IPS DF 4.7 (cell line): ENCODE data around the gene TMEM242.

ENCODE experiments used
- DNase-seq: peaks from one replicate; pipeline ENCODE4 v3.0.0-alpha.2; 2013; ENCODE audit warnings: low spot score; ENCODE audit errors: extremely low read depth

TMEM242 gene

DNA sequence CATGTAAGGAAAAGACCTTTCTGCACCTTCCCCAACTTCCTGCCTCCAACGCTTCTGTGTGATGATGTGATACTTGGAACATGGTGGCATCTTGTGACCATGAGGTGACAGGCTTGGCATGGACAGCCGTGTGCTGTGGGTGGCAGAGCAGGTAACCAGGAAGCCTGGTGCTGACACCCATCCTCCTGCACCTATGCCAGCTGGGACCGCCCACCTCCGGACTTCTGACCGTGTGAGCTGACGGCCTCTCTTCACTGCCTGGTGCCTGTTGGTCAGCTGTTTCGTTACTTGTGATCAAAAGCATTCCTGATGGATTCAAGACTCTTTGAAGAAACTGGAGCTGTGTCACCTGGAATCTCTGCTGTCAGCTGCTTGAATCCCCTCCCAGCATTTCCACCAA, 70.3 kb downstream of the TMEM242 start:
- no peak for DNase-seq

DNA sequence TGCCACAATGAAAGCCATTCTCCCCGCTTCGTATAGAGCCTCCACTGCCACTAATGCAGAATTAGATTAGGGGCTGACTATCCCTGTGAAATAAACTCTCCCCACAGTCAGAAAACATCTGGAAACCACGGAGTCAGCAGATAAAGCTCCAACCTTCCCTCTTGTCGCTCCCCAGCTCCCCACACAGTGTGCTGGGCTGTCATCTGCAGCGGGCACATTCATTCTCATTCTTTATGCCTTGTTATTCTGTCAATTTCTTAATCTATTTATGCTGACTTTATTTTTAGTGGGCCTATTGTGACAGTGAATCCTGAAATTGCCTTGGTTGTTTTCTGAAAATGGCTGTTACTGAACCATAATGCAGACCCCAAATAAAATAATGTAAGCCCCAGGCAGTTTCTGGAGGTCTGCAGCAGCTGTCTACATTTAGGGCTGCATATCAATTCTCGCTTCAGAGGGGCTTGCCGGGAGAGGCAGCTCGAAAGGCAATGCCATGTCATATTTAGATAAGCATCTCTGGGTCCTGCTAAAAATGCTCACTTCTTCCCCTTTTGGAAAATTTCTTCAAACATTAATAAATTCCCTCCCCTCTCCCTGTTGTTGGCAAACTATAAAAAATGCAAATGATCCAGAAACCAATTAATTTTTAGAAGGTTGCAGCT, 71.6 kb downstream of the TMEM242 start:
- DNase-seq, result no peak

DNA sequence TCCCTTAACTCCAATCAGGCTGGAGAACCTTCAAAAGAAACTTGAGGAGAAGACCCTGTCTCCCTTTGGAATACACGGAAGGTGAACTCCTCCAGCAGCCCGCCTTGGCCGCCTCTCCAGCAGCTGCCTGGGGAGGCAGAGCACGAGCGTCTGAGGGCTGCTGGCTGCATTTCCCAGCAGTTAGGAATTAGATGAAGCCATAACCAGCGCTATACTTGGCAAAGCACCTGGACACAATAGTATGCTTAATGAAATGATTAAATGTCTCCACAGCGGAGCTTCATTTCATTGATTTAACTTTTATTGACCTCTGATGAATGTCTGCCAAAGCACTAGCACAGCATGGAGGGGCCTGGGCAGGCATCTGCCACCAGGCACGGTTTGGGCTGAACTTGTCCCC, 73.5 kb downstream of the TMEM242 start:
- no peak for DNase-seq

DNA sequence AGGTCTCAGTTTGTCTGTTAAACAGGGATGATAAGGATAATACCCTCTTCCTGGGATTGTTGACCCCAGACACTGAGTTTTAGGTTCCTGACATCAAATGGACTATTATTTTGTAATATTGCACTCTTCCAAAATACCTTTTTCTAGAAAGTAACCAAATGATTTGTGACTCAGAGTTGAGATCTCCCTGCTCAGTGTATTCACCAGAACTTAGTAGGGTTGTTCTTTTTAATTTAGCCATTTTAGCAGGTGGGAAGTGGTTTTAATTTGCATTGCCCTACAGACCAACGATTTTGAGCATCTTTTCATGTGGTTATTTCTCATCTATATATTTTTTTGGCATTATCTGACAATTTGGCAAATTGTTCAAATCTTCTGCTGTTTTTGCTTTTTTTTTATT, 75.1 kb downstream of the TMEM242 start:
- DNase-seq, result no peak

DNA sequence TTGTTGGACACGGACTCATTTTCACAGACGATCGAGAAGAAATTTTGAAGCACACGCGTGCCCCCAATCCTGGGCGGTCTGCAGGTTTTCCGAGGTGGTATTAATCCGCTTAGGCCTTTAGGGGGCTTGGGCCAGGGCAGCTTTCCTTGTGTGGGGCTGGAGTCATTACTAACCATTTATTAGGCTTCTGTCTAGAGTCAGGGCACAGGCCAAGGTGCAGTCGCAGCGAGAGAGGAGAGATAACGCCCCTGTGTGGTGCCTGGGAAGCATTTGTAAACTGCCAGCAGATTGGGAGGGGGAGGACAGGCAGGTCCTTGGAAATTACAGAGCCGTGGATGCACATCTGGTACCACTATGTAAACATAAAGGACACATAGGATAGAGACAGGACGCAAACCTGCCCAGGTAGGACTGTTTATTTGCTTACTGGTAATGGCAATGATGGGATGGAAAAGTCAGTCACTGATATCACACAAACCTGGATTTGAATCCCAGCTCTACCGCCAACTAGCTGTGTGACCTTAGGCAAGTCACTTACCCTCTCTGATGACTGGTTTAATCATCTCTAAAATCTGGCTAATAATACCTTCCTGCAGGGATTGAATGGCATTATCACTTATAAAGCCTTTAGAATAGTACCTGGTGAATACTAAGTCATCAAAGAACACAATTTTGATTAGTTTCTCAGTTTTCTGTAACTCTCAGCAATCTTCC, 76.4 kb downstream of the TMEM242 start:
- no peak for DNase-seq

DNA sequence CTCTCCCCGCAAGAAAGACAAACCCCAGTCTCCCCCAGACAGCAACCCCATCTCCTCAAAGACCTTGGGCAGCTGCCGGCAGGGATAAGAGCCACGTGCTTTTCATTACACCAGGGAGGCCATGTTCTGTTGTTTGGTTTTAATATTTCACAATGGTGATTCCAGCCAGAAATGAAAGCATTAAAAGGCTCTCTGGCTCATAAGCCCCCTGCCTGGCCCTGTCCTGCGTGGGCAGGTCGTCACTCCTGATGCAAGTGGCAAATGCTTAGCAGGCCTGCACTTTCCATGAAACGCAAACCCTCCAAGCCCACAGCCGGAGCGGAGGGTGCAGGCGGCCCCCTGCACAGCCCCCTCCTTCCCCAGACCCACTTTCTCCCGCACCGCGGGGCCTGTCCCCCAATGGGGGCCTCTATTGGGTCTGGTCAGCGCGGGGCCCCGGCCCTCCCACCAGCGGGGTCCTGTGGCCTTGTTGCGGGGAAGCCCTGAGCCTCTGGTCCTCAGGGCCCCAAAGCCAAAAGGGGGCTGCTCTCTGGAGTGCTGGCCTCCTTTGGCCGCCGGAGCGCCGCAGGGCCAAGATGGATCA, 77.2 kb downstream of the TMEM242 start:
- DNase-seq, result no peak

DNA sequence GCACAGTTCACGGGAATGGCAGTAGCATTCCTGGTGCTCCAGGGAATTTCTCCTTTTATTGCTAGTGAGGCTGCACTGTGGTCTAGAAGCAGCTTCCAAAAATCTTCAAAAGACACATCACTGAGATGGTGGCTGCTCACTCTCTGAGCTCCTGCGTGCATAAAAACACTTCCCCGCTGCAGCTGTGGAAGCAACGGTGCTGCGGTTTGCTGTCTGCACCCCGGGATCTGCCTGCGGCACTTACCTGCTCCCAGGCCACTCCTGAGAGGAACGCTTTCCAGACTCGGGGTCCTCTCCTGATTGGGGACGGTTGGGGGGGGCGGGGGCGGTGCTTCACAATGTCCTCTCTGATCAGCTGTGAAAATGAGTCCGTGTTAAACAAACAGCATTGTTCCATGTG, 77.9 kb downstream of the TMEM242 start:
- no peak for DNase-seq

DNA sequence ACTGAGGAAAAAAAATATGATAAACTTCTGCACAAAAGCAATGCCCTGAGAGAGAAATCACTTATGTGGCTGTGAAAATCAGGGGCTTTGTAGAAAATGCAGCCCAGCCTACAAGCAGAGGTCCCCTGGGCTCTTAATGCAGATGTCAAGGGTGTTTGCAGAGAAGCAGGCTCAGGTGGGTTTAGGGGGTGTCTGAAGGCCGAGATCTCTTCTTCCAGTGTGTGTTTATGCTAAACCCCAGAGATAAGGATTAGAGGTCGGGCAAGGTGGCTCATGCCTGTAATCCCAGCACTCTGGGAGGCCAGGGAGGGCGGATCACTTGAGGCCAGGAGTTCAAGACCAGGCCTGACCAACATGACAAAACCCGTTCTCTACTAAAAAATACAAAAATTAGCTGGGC, 78.5 kb downstream of the TMEM242 start:
- DNase-seq, result no peak

DNA sequence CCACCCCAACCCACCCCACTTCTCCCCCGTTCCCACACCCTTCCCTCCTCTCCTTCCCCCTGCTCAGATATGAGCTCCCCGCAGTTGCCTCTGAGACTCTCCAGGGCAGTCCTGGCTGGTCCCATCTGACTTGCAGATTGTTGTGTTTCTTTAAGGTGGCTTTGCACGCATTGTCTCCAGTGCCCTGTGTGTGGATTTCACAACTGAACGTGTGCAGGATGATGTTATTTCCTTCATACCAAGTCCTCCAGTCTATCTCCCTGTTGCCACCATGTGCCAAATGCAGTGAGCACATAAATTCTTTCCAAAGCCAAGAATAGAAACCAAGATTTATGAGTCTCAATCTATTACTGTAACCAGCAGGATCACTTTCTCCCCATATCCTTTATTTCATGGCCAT, 79.1 kb downstream of the TMEM242 start:
- DNase-seq, result no peak

DNA sequence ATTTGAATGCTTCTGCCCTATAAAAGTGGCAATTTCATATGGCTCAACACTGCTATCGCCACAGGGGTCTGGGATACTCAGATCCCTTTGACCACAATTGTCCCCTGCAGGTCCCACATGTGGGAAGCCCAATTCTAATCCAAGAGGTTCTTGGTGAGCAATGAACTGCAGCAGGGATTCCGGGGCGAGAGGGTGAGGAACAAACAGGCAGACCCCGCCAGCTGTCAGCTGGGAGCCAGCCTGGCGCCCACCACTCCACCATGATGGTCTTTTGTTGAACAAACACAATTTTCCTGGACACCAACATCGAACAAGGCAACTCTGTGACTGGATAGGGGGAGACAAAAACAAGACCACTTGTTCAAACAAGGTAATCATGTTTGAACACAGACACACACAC, 80.5 kb downstream of the TMEM242 start:
- DNase-seq, result no peak

DNA sequence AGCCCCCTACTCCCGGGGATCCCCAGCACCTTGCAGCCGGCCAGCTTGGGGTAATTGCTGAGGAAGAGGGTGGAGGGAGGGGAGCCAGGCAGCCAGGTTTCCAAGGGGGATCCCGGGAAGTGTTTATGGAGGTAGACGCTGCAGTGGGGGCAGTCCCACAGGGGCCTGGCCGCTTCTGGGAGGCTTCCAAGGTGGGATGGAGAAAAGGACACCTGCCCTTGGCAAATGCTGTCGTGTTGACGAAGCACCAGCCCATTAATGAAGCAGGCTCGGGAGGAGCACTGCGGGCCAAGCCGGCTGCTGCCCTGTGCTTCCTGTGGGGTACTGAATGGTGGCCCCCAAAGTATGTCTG, 82.4 kb downstream of the TMEM242 start:
- DNase-seq, result no peak

DNA sequence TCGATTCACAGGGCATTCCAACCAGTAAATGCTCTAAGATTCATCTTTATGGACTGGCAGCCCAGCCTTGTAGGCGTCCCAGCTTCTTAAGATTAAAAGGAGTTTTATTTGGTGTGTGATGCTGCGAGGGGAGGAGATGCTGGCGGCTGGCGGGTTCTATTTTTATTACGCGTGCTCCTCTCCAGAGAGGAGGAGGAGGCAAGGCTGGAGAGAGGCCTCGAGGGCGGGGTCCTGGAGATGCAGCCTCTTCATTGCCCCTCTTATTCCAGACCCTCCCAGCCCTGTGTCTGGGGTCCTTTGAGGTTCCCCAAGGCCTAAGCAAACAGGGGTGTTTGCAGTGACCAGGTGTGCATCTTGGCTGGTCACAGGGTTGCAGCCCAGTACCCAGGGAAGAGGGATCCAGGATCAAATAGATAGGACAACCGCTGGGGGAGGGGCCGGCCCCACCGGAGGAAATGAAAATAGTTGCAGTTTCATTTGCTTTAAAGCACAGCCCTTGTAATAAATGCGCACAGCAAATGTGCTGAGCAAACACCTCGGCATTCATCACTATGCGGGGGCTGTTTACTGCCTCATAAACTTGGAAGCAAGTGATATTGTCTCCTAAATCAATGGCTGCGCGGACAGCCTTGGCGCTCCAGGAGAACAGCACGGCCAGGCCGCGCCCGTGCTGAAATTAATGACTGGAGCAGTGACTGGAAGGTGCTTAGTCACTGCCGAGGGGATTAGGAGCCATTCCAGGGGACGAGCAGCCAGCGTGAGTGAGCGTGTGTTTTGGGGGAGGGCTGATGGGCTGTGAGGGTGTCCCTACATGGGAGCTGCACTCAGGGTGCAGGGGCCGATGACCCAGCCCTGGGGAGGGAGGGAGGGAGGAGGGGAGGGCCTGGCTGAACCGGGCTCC, 83.0 kb downstream of the TMEM242 start:
- no peak for DNase-seq

DNA sequence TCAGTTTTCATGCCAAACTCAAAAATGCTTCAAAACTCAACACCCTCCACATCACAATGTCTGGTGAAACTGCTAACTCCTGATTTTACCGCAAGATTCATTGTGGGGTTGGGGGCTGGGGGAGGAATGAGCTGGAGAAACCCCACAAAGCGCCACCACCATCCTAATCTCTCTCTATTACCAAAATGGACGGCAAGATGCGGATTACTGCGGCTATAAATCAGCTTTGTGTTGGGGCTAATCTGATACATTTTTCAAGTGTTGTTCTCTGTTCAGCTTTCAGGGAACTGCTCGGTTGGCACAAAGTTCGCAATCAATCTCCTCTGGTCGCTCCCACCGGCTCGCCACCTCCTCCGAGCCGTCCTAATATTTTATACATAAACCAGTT, 83.7 kb downstream of the TMEM242 start:
- no peak for DNase-seq
